Endothelial cell of umbilical vein (primary cell): ENCODE data around the gene RADIL. TPM values are rescaled to one million over a fixed set of nuclear protein-coding genes. Genes with fewer than 3 reads are reported as not detected.
"Not testable (repeated sequence)": the region's sequence is repeated elsewhere in the genome, so short reads cannot be mapped to it uniquely, and the experiment has no call there.

Experiments used
- BruUV-seq: library from RNA; stranded (reverse); fragments of 400-500 nt; replicated peaks from 2 replicates; lab custom pipeline; 2021; lab: Mats Ljungman, UMichigan
- CTCF ChIA-PET: fragments of 300-600, 350-600 bp; sonication (Branson Sonifier 250); formaldehyde crosslinking; loops from one replicate; lab custom pipeline; 2021; ENCODE audit warnings: antibody characterized with exemption, inconsistent platforms; lab: Charles Lee
- POLR2A ChIA-PET: fragments of 300-600, 350-600 bp; sonication (Branson Sonifier 250); formaldehyde crosslinking; loops from one replicate; lab custom pipeline; 2021; ENCODE audit warnings: antibody characterized with exemption, inconsistent platforms; lab: Charles Lee
- DNase-seq: peaks from one replicate; pipeline ENCODE4 v3.0.0-alpha.2; 2011; ENCODE audit warnings: low read depth, low spot score
- FAIRE-seq: peaks from 2 replicates; lab custom pipeline; 2011; peaks lifted over from hg19 to GRCh38; lab: Jason Lieb, UNC
- H2AFZ ChIP-seq: 2 replicates; pipeline ENCODE4 v1.6.0; 2012; ENCODE audit warnings: low read depth, low read length, control low read depth, inconsistent platforms
- H3K27ac ChIP-seq: 2 replicates; pipeline ENCODE4 v1.5.1; 2011; ENCODE audit warnings: low read depth, mild to moderate bottlenecking, control low read depth, low read length, moderate library complexity; ENCODE audit not compliant: insufficient read depth
- H3K27me3 ChIP-seq, 2 experiments: 2 replicates each; pipeline versions ENCODE4 v1.6.0 to v1.6.1; 2011; ENCODE audit warnings: low read length in 2 of 2, mixed read lengths in 1 of 2; ENCODE audit not compliant: control insufficient read depth in 2 of 2, insufficient read depth in 2 of 2
- H3K36me3 ChIP-seq, 2 experiments: 2 replicates in 1 of 2; 3 replicates in 1 of 2; pipeline ENCODE4 v1.5.1; 2011; ENCODE audit warnings: low read length in 2 of 2, mild to moderate bottlenecking in 1 of 2, moderate library complexity in 1 of 2; ENCODE audit not compliant: control insufficient read depth in 2 of 2, insufficient read depth in 2 of 2; ENCODE audit errors: extremely low read depth in 1 of 2
- H3K4me1 ChIP-seq: 3 replicates; pipeline ENCODE4 v1.5.1; 2011; ENCODE audit warnings: mild to moderate bottlenecking, low read length; ENCODE audit not compliant: control insufficient read depth, insufficient read depth; ENCODE audit errors: extremely low read depth
- H3K4me2 ChIP-seq: 2 replicates; pipeline ENCODE4 v1.6.1; 2011; ENCODE audit warnings: low read length, control low read depth, mixed read lengths; ENCODE audit not compliant: insufficient read depth
- H3K4me3 ChIP-seq, 3 experiments: fragments of 200-600 bp in 1 of 3; sonication (generic), shearing (Covaris generic) in 1 of 3; replicated peaks in 1 of 3; 2 replicates each; pipeline ENCODE4 v1.5.1; 2011 to 2016; ENCODE audit warnings: control low read depth in 3 of 3, low read length in 3 of 3, mild to moderate bottlenecking in 2 of 3, inconsistent platforms in 1 of 3, low read depth in 1 of 3, moderate library complexity in 1 of 3; ENCODE audit not compliant: insufficient read depth in 1 of 3
- H3K79me2 ChIP-seq: 2 replicates; pipeline ENCODE4 v1.6.0; 2012; ENCODE audit warnings: low read length, inconsistent platforms; ENCODE audit not compliant: control insufficient read depth, insufficient read depth
- H3K9ac ChIP-seq: replicated peaks from 2 replicates; pipeline ENCODE3; 2011; ENCODE audit warnings: low read length, control low read depth; ENCODE audit not compliant: insufficient read depth; ENCODE audit errors: extremely low read depth
- H3K9me1 ChIP-seq: replicated peaks from 3 replicates; pipeline ENCODE4 v1.6.0; 2011; ENCODE audit warnings: mild to moderate bottlenecking, low read length; ENCODE audit not compliant: control insufficient read depth, insufficient read depth; ENCODE audit errors: extremely low read depth
- H3K9me3 ChIP-seq: replicated peaks from 2 replicates; pipeline ENCODE4 v1.5.1; 2012; ENCODE audit warnings: low read length, inconsistent platforms; ENCODE audit not compliant: control insufficient read depth, insufficient read depth
- H4K20me1 ChIP-seq: replicated peaks from 2 replicates; pipeline ENCODE3; 2011; ENCODE audit warnings: mild to moderate bottlenecking, low read length; ENCODE audit not compliant: control insufficient read depth, insufficient read depth; ENCODE audit errors: extremely low read depth
- CTCF ChIP-seq, 2 donors: IDR thresholded peaks; 1 replicate in 1 of 2; 2 replicates in 1 of 2; pipeline ENCODE4 v1.5.1; 2011; ENCODE audit warnings: low read length in 2 of 2, mild to moderate bottlenecking in 2 of 2, moderate library complexity in 2 of 2, control low read depth in 1 of 2, inconsistent platforms in 1 of 2, low read depth in 1 of 2; ENCODE audit not compliant: insufficient read depth in 1 of 2; ENCODE audit errors: extremely low read depth in 1 of 2
- EZH2 ChIP-seq: IDR thresholded peaks from 2 replicates; pipeline ENCODE4 v1.6.1; 2012; ENCODE audit warnings: borderline replicate concordance, low read depth, mild to moderate bottlenecking, moderate library complexity, low read length, inconsistent platforms; ENCODE audit not compliant: severe bottlenecking
- FOS ChIP-seq: IDR thresholded peaks from 2 replicates; pipeline ENCODE4 v1.6.1; 2011; ENCODE audit warnings: mild to moderate bottlenecking, low read length, moderate library complexity, borderline replicate concordance; ENCODE audit not compliant: insufficient read depth
- GATA2 ChIP-seq: IDR thresholded peaks from 2 replicates; pipeline ENCODE4 v1.7.0; 2011; ENCODE audit warnings: low read depth, mild to moderate bottlenecking, moderate library complexity, mixed read lengths, low read length; ENCODE audit not compliant: insufficient read length, insufficient read depth
- JUN ChIP-seq: IDR thresholded peaks from 2 replicates; pipeline ENCODE4 v1.6.1; 2011; ENCODE audit warnings: borderline replicate concordance, low read depth; ENCODE audit not compliant: insufficient read length, insufficient read depth
- MAX ChIP-seq: IDR thresholded peaks from 2 replicates; pipeline ENCODE4 v1.6.1; 2011; ENCODE audit not compliant: insufficient read depth, insufficient read length
- MYC ChIP-seq: IDR thresholded peaks from one replicate; pipeline ENCODE4 v1.6.1; 2011; ENCODE audit warnings: mild to moderate bottlenecking, low read depth, low read length
- POLR2A ChIP-seq: IDR thresholded peaks from 2 replicates; pipeline ENCODE4 v1.6.1; 2012; ENCODE audit warnings: low read depth, mild to moderate bottlenecking, control low read depth, low read length
- POLR2AphosphoS5 ChIP-seq: IDR thresholded peaks from 2 replicates; pipeline ENCODE4 v1.6.1; 2012; ENCODE audit warnings: low read depth, mild to moderate bottlenecking, control low read depth, low read length, moderate library complexity; ENCODE audit not compliant: insufficient read depth
- dilution Hi-C: fragments of 300-500 bp; cut with MboI; formaldehyde crosslinking; loops from one replicate; pipeline ENCODE4 v1.15.0; 2019; ENCODE audit warnings: low sequenced_read_pairs; ENCODE audit not compliant: extremely low pct_ligation_motif_present
- intact Hi-C: fragments of 100-400 bp; cut with micrococcal nuclease; formaldehyde crosslinking; loops from one replicate; pipeline ENCODE4 v1.10.0; 2022
- polyA plus RNA-seq, 4 experiments: library from polyadenylated mRNA; depleted of rRNA in 3 of 4; stranded (reverse) in 3 of 4; unstranded in 1 of 4; fragments of >200 nt; gene quantifications; 2 replicates each; pipeline versions ENCODE4 v1.2.1 to v1.2.3, GENCODE V29; 2011 to 2012; ENCODE audit warnings: missing spikeins in 1 of 4
- total RNA-seq: library from RNA; stranded (reverse); gene quantifications from 2 replicates; pipeline ENCODE4 v1.2.3, GENCODE V29; 2021

RADIL gene
- total and polyA plus RNA-seq, 2 donors (not counting 3 experiments of a cell fraction or from before 2014, with no cell fraction given), result 1.2 to 2.5 TPM

GRCh38 chr7:4893929-4894475 is 10.5 kb upstream of the RADIL start:
- POLR2A ChIA-PET, result no interaction called here
- BruUV-seq, result no TSS peak
- Histone ChIP-seq H3K9ac (no peak overlapping the region), H2AFZ (no peak overlapping the region), H3K79me2 (no peaks in the 10 kb centered on the region), H3K9me1 (no peaks in the 10 kb centered on the region), H3K4me1 (no peaks in the 10 kb centered on the region), H3K36me3 (no peaks in the 10 kb centered on the region), H3K9me3 (no peaks in the 10 kb centered on the region), H3K27ac (no peak overlapping the region), H3K4me2 (no peak overlapping the region), H3K4me3 (no peak overlapping the region), H4K20me1 (no peaks in the 10 kb centered on the region), H3K27me3 (no peaks in the 10 kb centered on the region)
- intact Hi-C loops, result no loop called here
- DNase-seq, result no peak
- TF ChIP-seq JUN (no peak), POLR2AphosphoS5 (no peak), GATA2 (no peak), FOS (no peak), CTCF (IDR thresholded peaks at IDR 0.05; ENCODE audit: extremely low read depth in 1 of 2, insufficient read depth in 1 of 2, low read depth in 1 of 2, low read length in 2 of 2) (no peak), POLR2A (no peak), MYC (no peak), MAX (no peak), EZH2 (no peak)
- dilution Hi-C loops, result no loop called here
- FAIRE-seq, result no peak
- CTCF ChIA-PET, result interaction anchor here (0.6 to 1.6 kb wide), 2 partner anchors 11 to 99 kb away, joined by 3 to 6 read pairs; partner anchors contain the start of gene RADIL

GRCh38 chr7:4893188-4893587 is 9.7 kb upstream of the RADIL start:
- H3K36me3 ChIP-seq, H3K4me1 ChIP-seq, H3K27me3 ChIP-seq, H3K9ac ChIP-seq, H3K27ac ChIP-seq, H3K79me2 ChIP-seq, FAIRE-seq, H2AFZ ChIP-seq, H3K9me1 ChIP-seq, H3K4me2 ChIP-seq, H3K9me3 ChIP-seq, DNase-seq, POLR2A ChIA-PET, H3K4me3 ChIP-seq, intact Hi-C loops, BruUV-seq, dilution Hi-C loops, H4K20me1 ChIP-seq: not testable (repeated sequence)
- CTCF ChIA-PET, result interaction anchor here (0.6 to 1.6 kb wide), 2 partner anchors 10 to 100 kb away, joined by 3 to 6 read pairs; partner anchors contain the start of gene RADIL

- H3K27me3 ChIP-seq, intact Hi-C loops, H3K9ac ChIP-seq, DNase-seq, BruUV-seq, H3K36me3 ChIP-seq, H3K4me1 ChIP-seq, POLR2A ChIA-PET, H3K4me3 ChIP-seq, FAIRE-seq, CTCF ChIA-PET, dilution Hi-C loops, H3K9me1 ChIP-seq, H3K4me2 ChIP-seq, H2AFZ ChIP-seq, H3K27ac ChIP-seq, H4K20me1 ChIP-seq, H3K79me2 ChIP-seq, H3K9me3 ChIP-seq: not testable (repeated sequence)
Observed at GRCh38 chr7:4891522-4891921, 8.0 kb upstream of the RADIL start.
